HG03460 (cell line): ENCODE measurements around the gene HLA-DRA.
"Not testable (repeated sequence)": the region's sequence is repeated elsewhere in the genome, so short reads cannot be mapped to it uniquely, and the experiment has no call there.

ENCODE experiments used
- ATAC-seq: cut with Tn5 transposase; IDR thresholded peaks from one replicate; pipeline ENCODE4 v1.9.1; 2021; ENCODE audit not compliant: unreplicated experiment

The HLA-DRA gene

DNA sequence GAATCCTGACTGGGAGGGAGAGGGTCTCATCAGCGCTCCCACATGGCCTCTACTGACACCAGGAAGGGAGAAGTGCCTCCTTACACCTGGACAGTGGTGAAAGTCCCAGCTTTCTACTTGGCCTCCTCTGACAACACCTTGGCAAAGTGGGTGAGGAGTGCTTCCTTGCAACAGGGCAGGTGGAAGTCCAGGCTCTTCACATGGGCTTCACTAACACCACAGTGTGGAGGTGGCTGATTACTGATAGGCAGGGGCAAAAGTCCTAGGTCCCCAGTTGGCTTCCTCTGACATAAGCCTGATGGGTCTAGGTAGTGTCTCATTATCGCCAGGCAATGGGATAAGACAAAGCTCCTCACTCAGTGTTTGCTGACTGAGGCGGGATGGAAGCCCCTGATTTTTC is 9.5 kb upstream of the HLA-DRA start:
- ATAC-seq, result no peak

DNA sequence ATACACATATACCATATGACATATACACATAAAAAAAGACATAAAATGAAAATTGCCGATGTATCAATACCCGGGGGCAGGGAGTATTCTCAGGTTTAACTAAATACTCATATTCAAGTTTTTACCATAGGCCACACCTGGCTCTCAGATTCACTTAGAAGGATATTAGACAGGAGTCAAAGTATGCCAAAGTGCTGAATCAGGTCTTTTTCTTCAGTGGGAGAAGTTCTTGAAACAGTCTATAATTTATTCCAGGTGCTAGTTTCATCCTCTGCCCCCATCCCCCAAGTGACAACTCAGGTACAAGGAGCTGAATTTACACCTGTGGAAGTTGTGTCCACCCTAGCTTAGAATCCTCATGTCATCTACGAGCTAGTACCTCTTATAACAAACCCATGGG is 8.5 kb upstream of the HLA-DRA start:
- ATAC-seq, result no peak

- no peak for ATAC-seq
Measured at GRCh38 chr6:32432050-32432450, 7.6 kb upstream of the HLA-DRA start.

DNA sequence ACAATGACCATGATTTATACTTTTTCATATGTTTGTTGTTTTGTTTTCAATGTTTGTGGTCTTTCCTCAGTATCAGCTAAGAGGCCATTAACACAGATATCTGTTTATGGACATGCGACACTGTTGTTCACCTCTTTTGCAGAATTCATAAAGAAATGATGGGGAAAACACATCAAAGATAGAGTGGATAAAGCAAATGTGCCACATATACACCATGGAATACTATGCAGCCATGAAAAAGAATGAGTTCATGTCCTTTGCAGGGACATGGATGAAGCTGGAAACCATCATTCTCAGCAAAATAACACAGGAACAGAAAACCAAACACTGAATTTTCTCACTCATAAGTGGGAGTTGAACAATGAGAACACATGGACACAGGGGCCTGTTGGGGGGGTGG is 5.7 kb upstream of the HLA-DRA start:
- not testable (repeated sequence) for ATAC-seq

DNA sequence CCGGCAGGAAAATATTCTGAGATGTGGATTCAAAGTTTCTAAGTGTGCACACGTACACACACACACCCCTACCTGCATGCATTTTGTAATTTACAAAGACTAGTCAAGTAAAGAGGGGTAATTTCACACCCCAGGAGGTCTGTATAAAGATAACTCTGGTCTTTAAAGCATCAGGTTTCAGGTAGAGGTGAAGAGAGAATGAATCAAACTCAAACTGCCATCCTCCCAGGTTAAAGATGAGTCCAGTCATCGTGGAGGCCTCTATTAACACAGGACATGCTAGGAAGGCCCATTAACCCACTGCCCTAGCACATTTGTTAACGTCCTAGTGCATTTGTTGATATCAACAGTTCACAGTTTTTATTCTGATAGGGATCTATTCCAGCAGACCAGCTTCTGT is 3.5 kb upstream of the HLA-DRA start:
- no peak for ATAC-seq

DNA sequence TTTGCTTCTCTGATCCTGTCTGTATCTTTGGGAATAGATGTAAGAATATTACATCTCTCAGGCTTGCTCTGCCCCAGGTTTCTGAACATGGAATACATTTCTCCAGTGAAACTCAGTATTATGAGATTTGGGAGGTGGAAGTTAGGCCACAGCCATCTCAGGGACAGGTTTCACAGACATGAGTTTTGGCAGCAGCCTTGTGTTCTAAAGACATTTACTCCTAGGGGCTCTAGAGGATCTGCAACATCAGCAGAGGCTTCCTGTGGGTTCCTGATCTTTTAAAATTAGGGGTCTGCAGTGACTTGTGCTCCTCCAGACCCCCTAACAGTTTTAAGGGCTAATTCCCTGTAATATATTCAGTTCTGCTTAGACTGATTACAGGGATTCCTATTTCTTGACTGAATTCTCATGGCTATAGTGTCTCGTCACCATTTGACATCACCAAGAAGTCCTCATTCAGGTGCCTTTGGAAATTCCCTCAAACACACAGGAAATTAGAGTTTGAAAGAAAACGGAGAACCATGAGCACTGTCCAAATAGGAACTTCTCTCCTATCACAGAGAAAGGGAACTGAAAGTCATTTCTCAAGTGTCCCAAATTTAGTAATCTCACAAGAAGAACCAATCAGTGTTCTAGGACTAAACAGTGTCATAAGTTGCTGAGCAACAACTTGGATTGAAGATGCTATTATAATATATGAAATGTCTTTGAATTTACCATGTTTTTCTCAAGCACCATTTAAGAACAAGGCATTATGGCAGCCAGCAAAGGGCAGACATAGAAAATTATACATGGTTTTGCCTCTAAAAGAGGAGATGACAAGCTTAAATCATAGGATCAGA is 2.5 kb upstream of the HLA-DRA start:
- peak; percentile 70 for ATAC-seq

DNA sequence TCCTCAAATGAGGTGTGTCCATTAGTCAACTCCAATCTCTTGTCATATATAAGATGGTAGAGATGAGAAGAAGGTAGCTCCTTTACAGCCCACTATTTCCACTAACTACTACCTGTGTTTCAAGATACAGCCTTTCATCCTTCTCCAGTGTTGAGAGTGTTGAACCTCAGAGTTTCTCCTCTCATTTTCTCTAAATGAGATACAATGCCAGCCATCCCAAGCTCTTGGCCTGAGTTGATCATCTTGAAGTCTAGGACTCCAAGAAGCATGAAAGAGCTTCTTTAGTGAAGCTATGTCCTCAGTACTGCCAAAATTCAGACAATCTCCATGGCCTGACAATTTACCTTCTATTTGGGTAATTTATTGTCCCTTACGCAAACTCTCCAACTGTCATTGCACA is 548 bp upstream of the HLA-DRA start:
- no peak for ATAC-seq

GRCh38 chr6:32442243-32442667 is 2.6 kb downstream of the HLA-DRA start:
- ATAC-seq, result no peak

DNA sequence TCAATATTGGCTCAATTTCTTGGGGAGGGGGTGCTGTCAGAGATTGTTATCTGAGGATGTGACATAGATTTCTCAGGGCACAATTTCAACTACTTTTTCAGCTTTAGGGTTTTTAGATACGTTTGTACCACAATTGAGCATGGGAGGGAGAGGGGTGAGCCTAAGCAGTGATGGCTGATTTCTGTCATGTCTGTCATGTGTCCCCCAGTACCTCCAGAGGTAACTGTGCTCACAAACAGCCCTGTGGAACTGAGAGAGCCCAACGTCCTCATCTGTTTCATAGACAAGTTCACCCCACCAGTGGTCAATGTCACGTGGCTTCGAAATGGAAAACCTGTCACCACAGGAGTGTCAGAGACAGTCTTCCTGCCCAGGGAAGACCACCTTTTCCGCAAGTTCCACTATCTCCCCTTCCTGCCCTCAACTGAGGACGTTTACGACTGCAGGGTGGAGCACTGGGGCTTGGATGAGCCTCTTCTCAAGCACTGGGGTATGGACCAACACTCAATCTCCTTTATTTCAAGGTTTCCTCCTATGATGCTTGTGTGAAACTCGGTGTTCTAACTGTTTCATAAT is 3.4 kb downstream of the HLA-DRA start:
- no peak for ATAC-seq

- no peak for ATAC-seq
Measured at GRCh38 chr6:32444433-32444832, 4.7 kb downstream of the HLA-DRA start.

- no peak for ATAC-seq
Measured at GRCh38 chr6:32445321-32445854, 5.7 kb downstream of the HLA-DRA start.

GRCh38 chr6:32447932-32448331 is 8.2 kb downstream of the HLA-DRA start:
- no peak for ATAC-seq

DNA sequence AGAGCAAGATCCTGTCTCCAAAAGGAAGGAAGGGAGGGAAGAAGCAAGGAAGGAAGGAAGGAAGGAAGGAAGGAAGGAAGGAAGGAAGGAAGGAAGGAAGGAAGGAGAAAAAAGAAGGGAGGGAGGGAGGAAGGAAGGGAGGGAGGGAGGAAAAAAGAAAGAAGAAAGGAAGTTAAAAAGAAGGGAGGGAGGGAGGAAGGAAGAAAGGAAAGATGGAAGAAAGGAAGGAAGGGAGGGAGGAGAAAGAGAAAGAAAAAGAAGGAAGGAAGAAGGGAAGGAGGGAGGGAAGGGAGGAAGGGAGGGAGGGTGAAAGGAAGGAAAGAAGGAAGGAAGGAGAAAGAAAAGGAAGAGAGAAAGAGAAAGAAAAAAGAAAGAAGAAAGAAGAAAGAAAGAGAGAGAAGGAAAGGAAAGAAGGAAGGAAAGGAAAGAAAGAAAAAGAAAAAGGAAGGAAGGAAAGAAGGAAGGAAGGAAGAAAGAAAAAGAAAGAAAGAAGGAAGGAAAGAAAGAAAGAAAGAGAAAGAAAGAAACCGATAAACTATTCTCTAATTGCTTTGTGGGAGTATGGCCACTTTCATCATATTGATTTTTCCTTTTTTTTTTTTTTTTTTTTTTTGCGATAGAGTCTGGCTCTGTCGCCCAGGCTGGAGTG is 9.5 kb downstream of the HLA-DRA start:
- ATAC-seq, result no peak

DNA sequence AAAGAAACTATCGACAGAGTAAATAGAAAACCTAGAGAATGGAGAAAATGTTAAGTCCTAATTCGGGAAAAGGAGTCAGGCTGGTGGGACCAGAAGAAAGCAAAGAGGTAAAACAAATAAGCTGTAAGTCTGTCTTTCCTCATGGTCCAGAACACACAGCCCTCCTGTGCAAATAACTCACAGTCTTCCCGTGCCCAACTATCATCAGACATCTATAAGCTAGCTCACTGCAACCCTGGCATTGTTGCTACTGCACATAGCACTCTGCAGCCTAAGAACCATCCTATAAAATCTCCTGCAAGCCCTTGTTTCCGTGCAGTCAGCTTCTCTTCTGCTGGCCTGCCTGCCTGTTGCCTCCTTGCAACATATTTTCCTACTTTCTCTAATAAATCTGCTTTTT is 17.4 kb downstream of the HLA-DRA start:
- ATAC-seq, result no peak

- no peak for ATAC-seq
Measured at GRCh38 chr6:32459781-32460424, 20.2 kb downstream of the HLA-DRA start.

- ATAC-seq, result no peak
Measured at GRCh38 chr6:32460528-32460927, 20.8 kb downstream of the HLA-DRA start.

DNA sequence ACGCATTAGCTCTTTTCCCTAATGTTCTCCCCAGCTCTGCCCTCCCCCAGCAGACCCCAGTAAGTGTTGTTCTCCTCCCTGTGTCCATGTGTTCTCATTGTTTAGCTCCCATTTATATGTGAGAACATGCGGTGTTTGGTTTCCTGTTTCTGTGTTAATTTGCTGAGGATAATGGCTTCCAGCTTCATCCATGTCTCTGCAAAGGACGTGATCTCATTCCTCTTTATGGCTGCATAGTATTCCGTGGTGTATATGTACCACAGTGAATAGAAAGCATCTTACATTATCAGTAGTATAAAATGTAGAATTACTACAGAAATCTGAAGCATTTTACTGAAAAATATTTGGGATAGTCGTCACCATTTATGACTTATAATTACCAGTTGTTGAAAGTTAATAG is 21.8 kb downstream of the HLA-DRA start:
- ATAC-seq, result no peak

DNA sequence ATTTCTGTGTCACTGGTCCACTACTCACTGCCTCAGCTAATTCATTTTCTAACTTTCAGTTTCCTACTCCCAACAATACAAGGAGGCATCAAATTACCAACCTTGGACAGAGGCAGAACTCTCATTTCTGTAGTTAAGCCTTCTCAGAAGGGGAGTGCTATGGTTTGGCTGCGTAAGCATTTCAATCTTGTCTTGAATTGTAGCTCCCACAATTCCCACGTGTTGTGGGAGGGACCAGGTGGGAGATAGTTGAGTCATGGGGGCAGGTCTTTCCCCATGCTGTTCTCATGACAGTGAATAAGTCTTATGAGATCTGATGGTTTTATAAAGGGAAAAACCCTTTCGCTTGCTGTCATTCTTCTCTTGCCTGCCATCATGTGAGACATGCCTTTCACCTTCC is 22.9 kb downstream of the HLA-DRA start:
- ATAC-seq, result no peak

DNA sequence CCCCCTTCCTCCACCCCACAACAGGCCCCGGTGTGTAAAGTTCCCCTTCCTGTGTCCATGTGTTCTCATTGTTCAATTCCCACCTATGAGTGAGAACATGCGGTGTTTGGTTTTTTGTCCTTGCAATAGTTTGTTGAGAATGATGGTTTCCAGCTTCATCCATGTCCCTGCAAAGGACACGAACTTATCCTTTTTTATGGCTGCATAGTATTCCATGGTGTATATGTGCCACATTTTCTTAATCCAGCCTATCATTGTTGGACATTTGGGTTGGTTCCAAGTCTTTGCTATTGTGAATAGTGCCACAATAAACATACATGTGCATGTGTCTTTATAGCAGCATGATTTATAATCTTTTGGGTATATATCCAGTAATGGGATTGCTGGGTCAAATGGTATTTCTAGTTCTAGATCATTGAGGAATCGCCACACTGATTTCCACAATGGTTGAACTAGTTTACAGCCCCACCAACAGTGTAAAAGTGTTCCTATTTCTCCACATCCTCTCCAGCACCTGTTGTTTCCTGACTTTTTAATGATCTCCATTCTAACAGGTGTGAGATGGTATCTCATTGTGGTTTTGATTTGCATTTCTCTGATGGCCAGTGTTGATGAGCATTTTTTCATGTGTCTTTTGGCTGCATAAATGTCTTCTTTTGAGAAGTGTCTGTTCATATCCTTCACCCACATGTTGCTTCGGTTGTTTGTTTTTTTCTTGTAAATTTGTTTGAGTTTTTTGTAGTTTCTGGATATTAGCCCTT is 28.2 kb downstream of the HLA-DRA start:
- ATAC-seq, result not testable (repeated sequence)

- no peak for ATAC-seq
Measured at GRCh38 chr6:32472781-32473375, 33.2 kb downstream of the HLA-DRA start.
